ENCODE data around the gene POLR3C.

DNA sequence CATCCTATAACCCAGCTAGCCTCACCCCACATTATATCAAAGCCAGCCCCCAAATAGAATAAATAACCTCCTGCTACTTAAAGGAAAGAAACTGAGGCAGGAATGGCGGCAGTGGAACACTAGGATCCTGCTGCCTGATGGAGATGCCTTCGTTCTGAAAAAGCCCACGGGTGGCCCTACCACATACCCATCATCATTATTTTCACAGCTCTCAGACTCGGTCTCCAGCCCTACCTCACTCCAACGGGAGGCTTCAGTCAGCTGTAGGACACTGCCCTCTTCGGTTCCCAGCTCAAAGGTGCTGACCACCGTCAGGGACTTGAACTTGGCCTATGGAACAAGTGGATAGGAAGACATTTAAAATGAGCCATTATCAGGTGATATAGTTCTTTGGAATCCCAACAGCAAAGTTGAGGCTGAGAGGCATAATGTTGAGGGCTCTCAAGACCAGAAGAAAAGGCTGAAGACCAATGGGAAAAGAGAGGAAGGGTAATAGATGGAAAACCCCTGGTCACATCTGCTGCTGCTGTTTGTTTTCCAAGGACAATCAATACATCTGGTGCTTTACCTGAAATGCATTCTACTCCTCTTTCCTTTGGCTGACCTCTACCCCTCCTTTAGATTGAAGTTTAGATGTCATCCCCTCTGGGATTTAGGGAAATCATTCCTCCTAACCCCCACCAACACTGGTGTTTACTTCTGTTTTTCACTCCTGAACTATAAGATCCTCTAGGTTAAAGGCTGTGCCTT lies 69.5 kb downstream of the POLR3C start:
- TF ChIP-seq, protein P1, sequence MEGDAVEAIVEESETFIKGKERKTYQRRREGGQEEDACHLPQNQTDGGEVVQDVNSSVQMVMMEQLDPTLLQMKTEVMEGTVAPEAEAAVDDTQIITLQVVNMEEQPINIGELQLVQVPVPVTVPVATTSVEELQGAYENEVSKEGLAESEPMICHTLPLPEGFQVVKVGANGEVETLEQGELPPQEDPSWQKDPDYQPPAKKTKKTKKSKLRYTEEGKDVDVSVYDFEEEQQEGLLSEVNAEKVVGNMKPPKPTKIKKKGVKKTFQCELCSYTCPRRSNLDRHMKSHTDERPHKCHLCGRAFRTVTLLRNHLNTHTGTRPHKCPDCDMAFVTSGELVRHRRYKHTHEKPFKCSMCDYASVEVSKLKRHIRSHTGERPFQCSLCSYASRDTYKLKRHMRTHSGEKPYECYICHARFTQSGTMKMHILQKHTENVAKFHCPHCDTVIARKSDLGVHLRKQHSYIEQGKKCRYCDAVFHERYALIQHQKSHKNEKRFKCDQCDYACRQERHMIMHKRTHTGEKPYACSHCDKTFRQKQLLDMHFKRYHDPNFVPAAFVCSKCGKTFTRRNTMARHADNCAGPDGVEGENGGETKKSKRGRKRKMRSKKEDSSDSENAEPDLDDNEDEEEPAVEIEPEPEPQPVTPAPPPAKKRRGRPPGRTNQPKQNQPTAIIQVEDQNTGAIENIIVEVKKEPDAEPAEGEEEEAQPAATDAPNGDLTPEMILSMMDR (conservative IDR thresholded peaks at IDR 0.05 in 1 of 2, IDR thresholded peaks at IDR 0.05 in 1 of 2; ENCODE audit: low read depth in 1 of 2, low read length in 2 of 2): no peak
- TF ChIP-seq EZH2 (IDR thresholded peaks at IDR 0.05; ENCODE audit: low read length, missing control alignments): no peak

Measured in fibroblast of lung (primary cell).